ENCODE measurements around the gene ADH1C. TPM values are rescaled to one million over a fixed set of nuclear protein-coding genes. Genes with fewer than 3 reads are reported as not detected.

The ADH1C gene
- 0.33 TPM for total RNA-seq
- 3.3 TPM for polyA plus RNA-seq
- long read RNA-seq, donor 1 = 0 reads
- long read RNA-seq, donor 2 = 0 reads
- long read RNA-seq, donor 3 = 0 reads
- long read RNA-seq, donor 4 = 0 reads
- long read RNA-seq, donor 5, partial matches to known transcripts = 0 of 4 reads
- long read RNA-seq, donor 5, other reads (novel, unspliced or antisense) = 0 of 4 reads
- long read RNA-seq, donor 6 = 0 reads
- long read RNA-seq, donor 7 = 0 reads
- long read RNA-seq, donor 8 = 0 reads
- long read RNA-seq, donor 9 = 0 reads
- long read RNA-seq, donor 10 = 0 reads

GRCh38 chr4:99352602-99353537 lies at the start of gene ADH1C:
TSS of gene ADH1C (minus strand) at chr4:99352746. CDS start at chr4:99352675, 71 bp downstream.
- no peak within 1 kb of the TSS for H3K4me3 ChIP-seq (ENCODE audit: low read length in 2 of 2)
- H3K27ac ChIP-seq (ENCODE audit: low read depth in 1 of 2, low read length in 1 of 2) = no peak within 1 kb of the TSS

GRCh38 chr4:99400831-99401230 lies 48.3 kb upstream of the ADH1C start:
- Histone ChIP-seq H3K27me3 (ENCODE audit: control insufficient read depth in 2 of 2, insufficient read depth in 1 of 2, low read length in 1 of 2) (no peaks in the 10 kb centered on the region), H3K4me3 (ENCODE audit: low read length in 2 of 2) (no peak overlapping the region), H3K4me1 (ENCODE audit: control insufficient read depth in 2 of 2, insufficient read depth in 2 of 2, low read length in 2 of 2) (peaks cover 0 to 3% of the 10 kb centered on the region in 2 donors), H3K27ac (ENCODE audit: low read depth in 1 of 2, low read length in 1 of 2) (no peak overlapping the region), H3K9me3 (ENCODE audit: control insufficient read depth in 2 of 2, insufficient read depth in 1 of 2, low read length in 1 of 2) (no peaks in the 10 kb centered on the region), H3K36me3 (ENCODE audit: control insufficient read depth in 2 of 2, insufficient read depth in 2 of 2, low read length in 1 of 2) (no peaks in the 10 kb centered on the region)
- DNase-seq (ENCODE audit: low read depth in 6 of 9, low spot score in 9 of 9) = no peak

More at GRCh38 chr4:99352602-99353537, at the start of gene ADH1C:
- no peak for DNase-seq (ENCODE audit: low read depth in 6 of 9, low spot score in 9 of 9)
- H3K4me1 ChIP-seq (ENCODE audit: control insufficient read depth in 2 of 2, insufficient read depth in 2 of 2, low read length in 2 of 2) = no peaks in the 10 kb centered on the region
- no peaks in the 10 kb centered on the region for H3K9me3 ChIP-seq (ENCODE audit: control insufficient read depth in 2 of 2, insufficient read depth in 1 of 2, low read length in 1 of 2)
- no peaks in the 10 kb centered on the region for H3K27me3 ChIP-seq (ENCODE audit: control insufficient read depth in 2 of 2, insufficient read depth in 1 of 2, low read length in 1 of 2)
- 70% methylated on average over 10 of the region's 10 CpGs for WGBS
- H3K36me3 ChIP-seq (ENCODE audit: control insufficient read depth in 2 of 2, insufficient read depth in 2 of 2, low read length in 1 of 2) = no peaks in the 10 kb centered on the region

GRCh38 chr4:99399017-99399416 lies 46.5 kb upstream of the ADH1C start:
- Histone ChIP-seq H3K27ac (ENCODE audit: low read depth in 1 of 2, low read length in 1 of 2) (no peak overlapping the region), H3K36me3 (ENCODE audit: control insufficient read depth in 2 of 2, insufficient read depth in 2 of 2, low read length in 1 of 2) (no peaks in the 10 kb centered on the region), H3K9me3 (ENCODE audit: control insufficient read depth in 2 of 2, insufficient read depth in 1 of 2, low read length in 1 of 2) (no peaks in the 10 kb centered on the region), H3K4me1 (ENCODE audit: control insufficient read depth in 2 of 2, insufficient read depth in 2 of 2, low read length in 2 of 2) (peaks cover 0 to 2% of the 10 kb centered on the region in 2 donors), H3K4me3 (ENCODE audit: low read length in 2 of 2) (no peak overlapping the region), H3K27me3 (ENCODE audit: control insufficient read depth in 2 of 2, insufficient read depth in 1 of 2, low read length in 1 of 2) (no peaks in the 10 kb centered on the region)
- no peak for DNase-seq (ENCODE audit: low read depth in 6 of 9, low spot score in 9 of 9)
- WGBS = 31% methylated on average over 1 of the region's 1 CpG

- peaks cover 0 to 2% of the 10 kb centered on the region in 2 donors for H3K4me1 ChIP-seq (ENCODE audit: control insufficient read depth in 2 of 2, insufficient read depth in 2 of 2, low read length in 2 of 2)
- no peak overlapping the region for H3K27ac ChIP-seq (ENCODE audit: low read depth in 1 of 2, low read length in 1 of 2)
- no peaks in the 10 kb centered on the region for H3K27me3 ChIP-seq (ENCODE audit: control insufficient read depth in 2 of 2, insufficient read depth in 1 of 2, low read length in 1 of 2)
- WGBS = 85% methylated on average over 3 of the region's 3 CpGs
- H3K4me3 ChIP-seq (ENCODE audit: low read length in 2 of 2) = no peak overlapping the region
- H3K9me3 ChIP-seq (ENCODE audit: control insufficient read depth in 2 of 2, insufficient read depth in 1 of 2, low read length in 1 of 2) = no peaks in the 10 kb centered on the region
- peak in 2 of 9 donors; percentile 8 to 23 for DNase-seq (ENCODE audit: low read depth in 6 of 9, low spot score in 9 of 9)
- no peaks in the 10 kb centered on the region for H3K36me3 ChIP-seq (ENCODE audit: control insufficient read depth in 2 of 2, insufficient read depth in 2 of 2, low read length in 1 of 2)
Observed at GRCh38 chr4:99395595-99396364, 43.2 kb upstream of the ADH1C start.

DNA sequence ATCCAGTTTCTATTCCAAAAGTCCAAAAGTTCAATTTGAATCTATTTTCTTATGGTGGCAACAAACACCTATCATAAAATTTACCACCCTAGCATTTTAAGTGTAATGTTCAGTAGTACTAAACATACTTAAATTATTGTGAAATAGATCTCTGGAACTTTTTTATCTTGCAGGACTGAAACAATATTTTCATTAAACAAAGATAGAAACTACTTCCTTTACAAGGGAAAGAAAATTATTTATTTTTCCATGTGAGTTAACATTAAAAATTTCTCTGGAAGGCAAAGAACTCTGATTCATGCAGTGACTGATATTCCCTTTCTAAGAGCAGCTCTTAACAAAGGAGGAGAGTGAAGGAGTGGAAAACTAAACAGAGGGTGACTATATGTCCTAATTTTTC lies 42.4 kb upstream of the ADH1C start:
- Histone ChIP-seq H3K4me3 (ENCODE audit: low read length in 2 of 2) (no peak overlapping the region), H3K9me3 (ENCODE audit: control insufficient read depth in 2 of 2, insufficient read depth in 1 of 2, low read length in 1 of 2) (peaks cover 0 to 5% of the 10 kb centered on the region in 2 donors), H3K4me1 (ENCODE audit: control insufficient read depth in 2 of 2, insufficient read depth in 2 of 2, low read length in 2 of 2) (peaks cover 0 to 2% of the 10 kb centered on the region in 2 donors), H3K27ac (ENCODE audit: low read depth in 1 of 2, low read length in 1 of 2) (no peak overlapping the region), H3K27me3 (ENCODE audit: control insufficient read depth in 2 of 2, insufficient read depth in 1 of 2, low read length in 1 of 2) (no peaks in the 10 kb centered on the region), H3K36me3 (ENCODE audit: control insufficient read depth in 2 of 2, insufficient read depth in 2 of 2, low read length in 1 of 2) (no peaks in the 10 kb centered on the region)
- DNase-seq (ENCODE audit: low read depth in 6 of 9, low spot score in 9 of 9) = no peak

GRCh38 chr4:99390055-99390454 lies 37.5 kb upstream of the ADH1C start:
- H3K27me3 ChIP-seq (ENCODE audit: control insufficient read depth in 2 of 2, insufficient read depth in 1 of 2, low read length in 1 of 2) = no peaks in the 10 kb centered on the region
- H3K4me3 ChIP-seq (ENCODE audit: low read length in 2 of 2) = no peak overlapping the region
- peaks cover 0 to 5% of the 10 kb centered on the region in 2 donors for H3K9me3 ChIP-seq (ENCODE audit: control insufficient read depth in 2 of 2, insufficient read depth in 1 of 2, low read length in 1 of 2)
- no peak overlapping the region for H3K27ac ChIP-seq (ENCODE audit: low read depth in 1 of 2, low read length in 1 of 2)
- H3K4me1 ChIP-seq (ENCODE audit: control insufficient read depth in 2 of 2, insufficient read depth in 2 of 2, low read length in 2 of 2) = no peaks in the 10 kb centered on the region
- 96% methylated on average over 1 of the region's 1 CpG for WGBS
- no peaks in the 10 kb centered on the region for H3K36me3 ChIP-seq (ENCODE audit: control insufficient read depth in 2 of 2, insufficient read depth in 2 of 2, low read length in 1 of 2)
- no peak for DNase-seq (ENCODE audit: low read depth in 6 of 9, low spot score in 9 of 9)

DNA sequence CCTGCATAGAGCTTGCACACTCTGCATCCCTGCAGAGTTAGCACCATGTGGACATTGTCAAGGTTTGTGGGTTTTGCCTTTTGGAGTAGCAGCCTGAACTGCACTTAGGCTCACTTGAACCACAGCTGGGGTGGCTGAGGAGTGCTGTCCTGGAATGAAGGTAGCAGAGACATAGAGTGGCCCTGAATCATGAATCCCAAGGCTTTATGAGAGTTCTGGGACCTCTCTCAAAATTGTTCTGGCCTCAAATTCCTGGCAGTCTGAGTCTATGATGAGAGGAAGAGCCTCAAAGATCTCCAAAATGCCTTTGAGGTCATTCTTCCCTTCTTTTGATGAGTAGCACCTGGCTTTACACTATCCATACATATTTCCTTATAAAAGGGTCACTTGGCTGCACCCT lies 37.1 kb upstream of the ADH1C start:
- no peaks in the 10 kb centered on the region for H3K27me3 ChIP-seq (ENCODE audit: control insufficient read depth in 2 of 2, insufficient read depth in 1 of 2, low read length in 1 of 2)
- no peaks in the 10 kb centered on the region for H3K4me1 ChIP-seq (ENCODE audit: control insufficient read depth in 2 of 2, insufficient read depth in 2 of 2, low read length in 2 of 2)
- peaks cover 0 to 5% of the 10 kb centered on the region in 2 donors for H3K9me3 ChIP-seq (ENCODE audit: control insufficient read depth in 2 of 2, insufficient read depth in 1 of 2, low read length in 1 of 2)
- H3K27ac ChIP-seq (ENCODE audit: low read depth in 1 of 2, low read length in 1 of 2) = no peak overlapping the region
- H3K36me3 ChIP-seq (ENCODE audit: control insufficient read depth in 2 of 2, insufficient read depth in 2 of 2, low read length in 1 of 2) = no peaks in the 10 kb centered on the region
- no peak overlapping the region for H3K4me3 ChIP-seq (ENCODE audit: low read length in 2 of 2)
- DNase-seq (ENCODE audit: low read depth in 6 of 9, low spot score in 9 of 9) = no peak

- no peak for DNase-seq (ENCODE audit: low read depth in 6 of 9, low spot score in 9 of 9)
- Histone ChIP-seq H3K4me1 (ENCODE audit: control insufficient read depth in 2 of 2, insufficient read depth in 2 of 2, low read length in 2 of 2) (no peaks in the 10 kb centered on the region), H3K27ac (ENCODE audit: low read depth in 1 of 2, low read length in 1 of 2) (peak overlapping the region in 1 of 2 donors; percentile 18), H3K36me3 (ENCODE audit: control insufficient read depth in 2 of 2, insufficient read depth in 2 of 2, low read length in 1 of 2) (no peaks in the 10 kb centered on the region), H3K27me3 (ENCODE audit: control insufficient read depth in 2 of 2, insufficient read depth in 1 of 2, low read length in 1 of 2) (no peaks in the 10 kb centered on the region), H3K9me3 (ENCODE audit: control insufficient read depth in 2 of 2, insufficient read depth in 1 of 2, low read length in 1 of 2) (no peaks in the 10 kb centered on the region), H3K4me3 (ENCODE audit: low read length in 2 of 2) (no peak overlapping the region)
- WGBS = 30% methylated on average over 5 of the region's 5 CpGs
Observed at GRCh38 chr4:99383833-99384392, 31.4 kb upstream of the ADH1C start.
